SU-DHL-6 (cell line): Measurements from ENCODE around the gene PTPRN2.

Experiments used
- H2AFZ ChIP-seq: fragments of 200-600 bp; sonication (generic); 2 replicates; pipeline ENCODE4 v1.6.1; 2014; ENCODE audit warnings: low read depth, mild to moderate bottlenecking, moderate library complexity, mixed read lengths, antibody characterized with exemption, low read length; ENCODE audit not compliant: severe bottlenecking
- H3F3A ChIP-seq: fragments of 200-600 bp; shearing (Covaris generic); 2 replicates; pipeline ENCODE4 v1.6.0; 2016; ENCODE audit warnings: antibody characterized with exemption, mild to moderate bottlenecking; ENCODE audit not compliant: insufficient read depth
- H3K27ac ChIP-seq: fragments of 200-600 bp; sonication (generic); 2 replicates; pipeline ENCODE4 v1.5.1; 2016; ENCODE audit warnings: low read depth, mild to moderate bottlenecking, low read length, moderate library complexity, mixed read lengths
- H3K27me3 ChIP-seq: fragments of 200-600 bp; sonication (generic), shearing (Covaris generic); 2 replicates; pipeline ENCODE4 v1.6.0; 2014; ENCODE audit warnings: mild to moderate bottlenecking, low read length
- H3K36me3 ChIP-seq: fragments of 200-600 bp; sonication (generic); 2 replicates; pipeline ENCODE4 v1.6.1; 2014; ENCODE audit warnings: mild to moderate bottlenecking, low read length, mixed read lengths
- H3K4me2 ChIP-seq: fragments of 300-600, 200-600 bp; shearing (Covaris generic), sonication (generic); 2 replicates; pipeline ENCODE4 v1.6.0; 2014; ENCODE audit warnings: low read length, low read depth, mild to moderate bottlenecking; ENCODE audit not compliant: poor library complexity, severe bottlenecking
- H3K4me3 ChIP-seq: fragments of 200-600 bp; sonication (generic); 2 replicates; pipeline ENCODE4 v1.5.1; 2014; ENCODE audit warnings: antibody characterized with exemption, low read length, mild to moderate bottlenecking, mixed read lengths; ENCODE audit not compliant: insufficient read depth, poor library complexity, severe bottlenecking
- H3K79me2 ChIP-seq: fragments of 200-600 bp; sonication (generic); 2 replicates; pipeline ENCODE4 v1.6.1; 2014; ENCODE audit warnings: mild to moderate bottlenecking, low read length, moderate library complexity; ENCODE audit not compliant: insufficient read depth
- H3K9ac ChIP-seq: fragments of 200-600 bp; sonication (generic); 2 replicates; pipeline ENCODE4 v1.7.0; 2014; ENCODE audit warnings: mild to moderate bottlenecking, low read length
- H3K9me2 ChIP-seq: fragments of 200-600 bp; sonication (generic); replicated peaks from 2 replicates; pipeline ENCODE4 v1.6.1; 2014; ENCODE audit warnings: low read length; ENCODE audit not compliant: insufficient read depth
- H3K9me3 ChIP-seq: fragments of 200-600 bp; sonication (generic); 2 replicates; pipeline ENCODE4 v1.6.1; 2014; ENCODE audit warnings: low read length, mixed read lengths; ENCODE audit not compliant: insufficient read depth
- H4K20me1 ChIP-seq: fragments of 200-600 bp; sonication (generic); 2 replicates; pipeline ENCODE4 v1.6.1; 2014; ENCODE audit warnings: low read depth, mild to moderate bottlenecking, antibody characterized with exemption, low read length, moderate library complexity, mixed read lengths
- CTCF ChIP-seq: fragments of 200-600 bp; sonication (generic); IDR thresholded peaks from one replicate; pipeline ENCODE4 v1.5.1; 2017; ENCODE audit warnings: antibody characterized with exemption, mild to moderate bottlenecking, low read length, moderate library complexity; ENCODE audit not compliant: insufficient read depth, poor library complexity, severe bottlenecking
- EZH2phosphoT487 ChIP-seq: fragments of 200-600 bp; sonication (generic), shearing (Covaris generic); conservative IDR thresholded peaks from 2 replicates; pipeline ENCODE4 v1.6.1; 2018; ENCODE audit warnings: mild to moderate bottlenecking, antibody characterized with exemption, low read length, moderate library complexity, mixed read lengths

PTPRN2 gene

GRCh38 chr7:158548726-158549125 is 38.9 kb downstream of the PTPRN2 start:
- TF ChIP-seq EZH2phosphoT487: no peak
- no peak for TF ChIP-seq CTCF
- no peaks in the 10 kb centered on the region for H3K9me2 ChIP-seq
- no peaks in the 10 kb centered on the region for H3F3A ChIP-seq
- H3K27me3 ChIP-seq: no peaks in the 10 kb centered on the region
- no peaks in the 10 kb centered on the region for H3K79me2 ChIP-seq
- no peaks in the 10 kb centered on the region for H3K9me3 ChIP-seq
- H3K9ac ChIP-seq: no peak overlapping the region
- H3K27ac ChIP-seq: no peak overlapping the region
- no peak overlapping the region for H3K4me2 ChIP-seq
- H2AFZ ChIP-seq: no peak overlapping the region
- H3K4me3 ChIP-seq: no peak overlapping the region
- no peaks in the 10 kb centered on the region for H4K20me1 ChIP-seq
- H3K36me3 ChIP-seq: no peaks in the 10 kb centered on the region

- Histone ChIP-seq H4K20me1 (no peaks in the 10 kb centered on the region), H3K9ac (no peak overlapping the region), H3K36me3 (no peaks in the 10 kb centered on the region), H3K27ac (no peak overlapping the region), H3K27me3 (no peaks in the 10 kb centered on the region), H3K4me2 (no peak overlapping the region), H3K79me2 (no peaks in the 10 kb centered on the region), H3K4me3 (no peak overlapping the region), H3K9me3 (no peaks in the 10 kb centered on the region), H2AFZ (no peak overlapping the region), H3K9me2 (no peaks in the 10 kb centered on the region), H3F3A (no peaks in the 10 kb centered on the region)
- TF ChIP-seq CTCF (no peak), EZH2phosphoT487 (no peak)
Observed at GRCh38 chr7:158547817-158548216, 39.8 kb downstream of the PTPRN2 start.

DNA sequence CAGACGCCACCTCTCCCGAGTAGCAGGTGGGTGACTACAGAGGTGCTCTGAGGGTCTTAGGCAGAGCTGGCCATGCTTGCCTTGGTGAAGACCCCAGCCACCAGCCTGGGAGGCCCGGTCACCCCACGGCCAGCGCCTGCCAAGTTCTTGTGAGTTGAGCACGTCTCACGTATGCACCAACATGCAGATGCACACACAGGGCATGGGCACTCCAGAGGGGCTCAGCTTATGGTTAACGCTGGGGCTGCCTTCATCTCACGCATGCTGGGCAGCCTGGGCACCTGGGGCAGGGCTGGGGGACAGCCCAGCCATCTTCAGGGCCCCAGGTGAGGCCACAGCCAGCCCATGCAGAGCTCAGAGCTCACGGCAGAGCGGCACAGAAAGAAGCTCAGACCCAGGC is 41.0 kb downstream of the PTPRN2 start:
- H3K9me3 ChIP-seq: no peaks in the 10 kb centered on the region

More for the DNA sequence above, 41.0 kb downstream of the PTPRN2 start:
- H3K9me2 ChIP-seq: no peaks in the 10 kb centered on the region
- H3K9ac ChIP-seq: no peak overlapping the region
- H3K27me3 ChIP-seq: no peaks in the 10 kb centered on the region
- no peaks in the 10 kb centered on the region for H3K36me3 ChIP-seq
- no peak for TF ChIP-seq EZH2phosphoT487
- TF ChIP-seq CTCF: no peak
- no peaks in the 10 kb centered on the region for H3F3A ChIP-seq
- H4K20me1 ChIP-seq: no peaks in the 10 kb centered on the region
- H3K79me2 ChIP-seq: no peaks in the 10 kb centered on the region
- H3K4me3 ChIP-seq: no peak overlapping the region
- H3K4me2 ChIP-seq: no peak overlapping the region
- H2AFZ ChIP-seq: no peak overlapping the region
- H3K27ac ChIP-seq: no peak overlapping the region
